ENCODE data around the gene COMMD7.

COMMD7 gene

GRCh38 chr20:32664678-32665159, 78.5 kb downstream of the COMMD7 start:
- H3K4me1 Mint-ChIP-seq (ENCODE audit: low read depth): peaks cover 12% of the 10 kb centered on the region
- H3K27me3 Mint-ChIP-seq: no peaks in the 10 kb centered on the region
- peak overlapping the region; percentile 65 for H3K27ac Mint-ChIP-seq
- peaks cover 14% of the 10 kb centered on the region for H3K9me3 Mint-ChIP-seq
- intact Hi-C loops (cut with micrococcal nuclease): no loop called here
- H3K4me3 Mint-ChIP-seq: no peak overlapping the region
- H3K36me3 Mint-ChIP-seq (ENCODE audit: low read depth): no peaks in the 10 kb centered on the region

GRCh38 chr20:32664012-32664677, 79.1 kb downstream of the COMMD7 start:
- H3K27me3 Mint-ChIP-seq: no peaks in the 10 kb centered on the region
- no peak overlapping the region for H3K4me3 Mint-ChIP-seq
- intact Hi-C loops (cut with micrococcal nuclease): no loop called here
- peak overlapping the region; percentile 65 for H3K27ac Mint-ChIP-seq
- H3K4me1 Mint-ChIP-seq (ENCODE audit: low read depth): peaks cover 12% of the 10 kb centered on the region
- H3K36me3 Mint-ChIP-seq (ENCODE audit: low read depth): no peaks in the 10 kb centered on the region
- peaks cover 14% of the 10 kb centered on the region for H3K9me3 Mint-ChIP-seq

DNA sequence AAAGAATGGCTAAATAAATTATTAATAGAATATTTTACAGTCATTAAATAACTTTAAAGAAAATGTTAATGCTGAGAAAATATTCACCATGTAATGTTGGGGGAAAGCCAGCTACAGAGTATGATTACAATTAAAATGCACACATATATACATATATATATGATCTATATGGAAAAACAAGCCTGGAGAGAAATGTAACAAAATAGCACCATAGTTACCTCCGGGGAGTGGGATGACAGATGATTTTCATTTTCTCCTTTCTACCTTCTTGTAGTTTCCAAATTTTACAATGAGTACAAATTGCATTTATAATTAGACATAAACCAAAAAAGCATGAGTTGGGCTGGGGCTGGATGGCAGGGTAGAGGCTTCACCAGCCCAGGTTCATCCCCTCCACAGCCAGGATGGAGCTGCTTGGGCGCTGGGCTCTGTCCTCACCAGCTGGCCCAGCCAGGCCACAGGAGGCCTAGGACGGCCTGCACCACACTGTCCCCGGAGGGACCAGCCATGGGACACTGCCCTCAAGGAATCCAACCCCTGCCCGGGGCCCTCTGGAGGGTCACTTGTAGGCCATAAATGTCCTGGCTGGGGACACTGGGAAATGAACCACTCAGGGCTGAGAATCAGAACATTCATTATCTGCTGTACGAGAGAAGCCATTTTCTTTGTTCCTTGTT, 79.8 kb downstream of the COMMD7 start:
- Mint-ChIP-seq H3K36me3 (ENCODE audit: low read depth) (no peaks in the 10 kb centered on the region), H3K4me3 (no peak overlapping the region), H3K27ac (peak overlapping the region; percentile 65), H3K4me1 (ENCODE audit: low read depth) (peaks cover 12% of the 10 kb centered on the region), H3K27me3 (no peaks in the 10 kb centered on the region), H3K9me3 (peaks cover 14% of the 10 kb centered on the region)
- intact Hi-C loops (cut with micrococcal nuclease): no loop called here

DNA sequence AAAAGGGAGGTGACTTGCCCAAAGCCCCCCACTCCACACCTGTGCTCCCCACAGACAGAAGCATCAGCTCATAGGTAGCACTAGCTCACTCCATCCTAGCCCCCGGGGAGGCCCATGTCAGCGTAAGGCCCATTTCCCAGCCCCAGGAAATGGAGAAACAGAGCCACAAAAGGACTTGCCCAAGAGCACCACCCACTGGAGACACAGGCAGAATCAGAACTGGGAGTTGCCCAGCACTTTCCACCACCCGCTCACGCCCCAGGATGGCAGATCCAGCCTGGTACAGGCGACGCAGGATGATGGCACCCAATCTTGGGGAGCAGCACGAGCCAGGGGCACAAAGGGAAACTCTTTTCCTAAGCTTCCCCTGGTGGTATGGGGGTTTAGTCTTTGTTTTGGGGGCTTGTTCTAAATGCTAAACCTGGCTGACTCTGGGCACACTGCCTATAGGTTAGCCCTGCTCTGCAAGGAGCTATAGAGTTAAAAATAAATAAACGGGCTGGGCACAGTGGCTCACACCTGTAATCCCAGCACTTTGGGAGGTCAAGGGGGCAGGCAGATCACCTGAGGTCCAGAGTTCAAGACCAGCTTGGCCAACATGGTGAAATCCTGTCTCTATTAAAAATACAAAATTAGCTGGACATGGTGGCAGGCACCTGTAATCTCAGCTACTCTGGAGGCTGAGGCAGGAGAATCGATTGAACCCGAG, 81.3 kb downstream of the COMMD7 start:
- peaks cover 14% of the 10 kb centered on the region for H3K9me3 Mint-ChIP-seq
- H3K4me3 Mint-ChIP-seq: no peak overlapping the region
- peaks cover 12% of the 10 kb centered on the region for H3K4me1 Mint-ChIP-seq (ENCODE audit: low read depth)
- H3K27ac Mint-ChIP-seq: no peak overlapping the region
- intact Hi-C loops (cut with micrococcal nuclease): no loop called here
- H3K27me3 Mint-ChIP-seq: no peaks in the 10 kb centered on the region
- H3K36me3 Mint-ChIP-seq (ENCODE audit: low read depth): no peaks in the 10 kb centered on the region

DNA sequence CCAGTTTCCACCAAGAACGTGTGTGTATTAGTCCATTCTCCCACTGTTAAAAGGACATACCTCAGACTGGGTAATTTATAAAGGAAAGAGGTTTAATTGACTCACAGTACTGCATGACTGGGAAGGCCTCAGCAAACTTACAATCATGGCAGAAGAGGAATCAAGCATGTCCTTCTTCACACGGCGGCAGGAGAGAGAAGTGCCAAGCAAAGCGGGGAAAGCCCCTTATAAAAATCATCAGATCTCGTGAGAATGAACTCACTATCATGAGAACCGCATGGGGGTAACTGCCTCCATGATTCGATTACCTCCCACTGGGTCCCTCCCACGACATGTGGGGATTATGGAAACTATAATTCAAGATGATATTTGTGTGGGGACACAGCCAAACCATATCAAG, 82.6 kb downstream of the COMMD7 start:
- intact Hi-C loops (cut with micrococcal nuclease): no loop called here
- Mint-ChIP-seq H3K36me3 (ENCODE audit: low read depth) (no peaks in the 10 kb centered on the region), H3K4me1 (ENCODE audit: low read depth) (peaks cover 17% of the 10 kb centered on the region), H3K9me3 (peaks cover 14% of the 10 kb centered on the region), H3K27me3 (no peaks in the 10 kb centered on the region), H3K27ac (no peak overlapping the region), H3K4me3 (no peak overlapping the region)

DNA sequence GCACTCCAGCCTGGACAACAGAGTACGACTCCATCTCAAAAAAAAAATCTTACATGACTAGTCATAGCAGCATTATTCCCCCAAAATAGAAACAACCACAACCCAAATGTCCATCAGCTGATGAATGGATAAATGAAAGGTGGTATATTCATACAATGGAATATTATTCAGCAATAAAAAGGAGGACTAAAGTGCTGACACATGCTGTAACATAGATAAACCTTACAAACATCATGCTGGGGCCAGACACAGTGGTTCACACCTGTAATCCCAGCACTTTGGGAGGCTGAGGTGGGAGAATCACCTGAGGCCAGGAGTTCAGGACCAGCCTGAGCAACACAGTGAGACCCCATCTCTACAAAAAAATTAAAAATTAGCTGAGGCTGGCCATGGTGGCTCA, 86.4 kb downstream of the COMMD7 start:
- intact Hi-C loops (cut with micrococcal nuclease): loop anchor here (10.0 kb wide), 1 partner anchor 552 kb away; the partner anchor contains the start of gene TM9SF4
- H3K27ac Mint-ChIP-seq: peak overlapping the region; percentile 41
- H3K4me1 Mint-ChIP-seq (ENCODE audit: low read depth): peaks cover 13% of the 10 kb centered on the region
- H3K4me3 Mint-ChIP-seq: no peak overlapping the region
- no peaks in the 10 kb centered on the region for H3K27me3 Mint-ChIP-seq
- no peaks in the 10 kb centered on the region for H3K36me3 Mint-ChIP-seq (ENCODE audit: low read depth)
- H3K9me3 Mint-ChIP-seq: peaks cover 14% of the 10 kb centered on the region

GRCh38 chr20:32655903-32656512, 87.3 kb downstream of the COMMD7 start:
- Mint-ChIP-seq H3K36me3 (ENCODE audit: low read depth) (no peaks in the 10 kb centered on the region), H3K4me3 (no peak overlapping the region), H3K4me1 (ENCODE audit: low read depth) (peaks cover 21% of the 10 kb centered on the region), H3K27ac (no peak overlapping the region), H3K9me3 (peaks cover 10% of the 10 kb centered on the region), H3K27me3 (peaks cover 2% of the 10 kb centered on the region)
- intact Hi-C loops (cut with micrococcal nuclease): loop anchor here (10.0 kb wide), 1 partner anchor 551 kb away; the partner anchor contains the start of gene TM9SF4

DNA sequence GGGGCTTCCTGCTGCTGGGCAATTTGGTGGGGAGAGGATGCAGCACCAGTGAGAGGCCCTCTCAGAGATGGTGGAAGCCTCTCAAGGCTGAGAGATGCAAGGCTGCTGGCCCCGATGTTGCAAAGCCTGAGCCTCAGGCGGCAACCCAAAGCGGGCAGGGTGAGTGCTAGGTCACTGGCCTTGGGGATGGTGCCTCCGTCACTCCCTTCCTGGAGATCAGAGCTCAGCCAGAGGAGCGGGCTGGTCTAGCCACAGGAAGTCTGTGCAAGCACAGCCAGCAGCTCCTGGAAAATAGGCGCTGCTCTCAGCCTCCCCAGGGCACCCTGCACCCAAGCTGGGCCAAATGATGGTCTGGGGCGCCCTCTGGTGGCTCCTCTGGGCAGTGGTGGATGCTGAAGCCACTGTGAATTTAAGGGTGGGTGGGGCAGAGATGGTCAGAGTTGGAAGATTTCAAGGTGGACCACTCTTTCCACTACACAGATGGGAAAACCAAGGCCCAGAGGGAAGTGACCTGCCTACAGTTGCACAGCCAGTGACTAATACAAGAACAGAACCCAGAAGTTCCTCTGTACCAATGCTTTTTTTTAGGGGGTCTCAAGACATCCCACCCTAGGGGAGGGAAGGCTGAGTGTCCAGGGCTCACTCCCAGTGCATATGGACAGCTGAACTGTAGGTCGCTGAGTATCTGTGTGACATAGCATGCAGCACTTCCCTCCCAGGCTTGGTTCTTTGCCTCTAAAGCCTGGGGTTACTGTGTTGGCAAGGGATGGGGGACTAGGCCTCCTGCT, 90.3 kb downstream of the COMMD7 start:
- Mint-ChIP-seq H3K9me3 (no peaks in the 10 kb centered on the region), H3K27me3 (peaks cover 8% of the 10 kb centered on the region), H3K4me1 (ENCODE audit: low read depth) (peaks cover 41% of the 10 kb centered on the region), H3K27ac (no peak overlapping the region), H3K36me3 (ENCODE audit: low read depth) (no peaks in the 10 kb centered on the region), H3K4me3 (no peak overlapping the region)
- intact Hi-C loops (cut with micrococcal nuclease): loop anchor here (1.0 to 10.0 kb wide), 5 partner anchors 72 to 616 kb away; partner anchors contain the start of gene TM9SF4
